ENCODE measurements around the gene RASGEF1B. TPM values are rescaled to one million over a fixed set of nuclear protein-coding genes. Genes with fewer than 3 reads are reported as not detected.

RASGEF1B gene
- total RNA-seq, 1 donor from 2014 or later, result 13.5 TPM

DNA sequence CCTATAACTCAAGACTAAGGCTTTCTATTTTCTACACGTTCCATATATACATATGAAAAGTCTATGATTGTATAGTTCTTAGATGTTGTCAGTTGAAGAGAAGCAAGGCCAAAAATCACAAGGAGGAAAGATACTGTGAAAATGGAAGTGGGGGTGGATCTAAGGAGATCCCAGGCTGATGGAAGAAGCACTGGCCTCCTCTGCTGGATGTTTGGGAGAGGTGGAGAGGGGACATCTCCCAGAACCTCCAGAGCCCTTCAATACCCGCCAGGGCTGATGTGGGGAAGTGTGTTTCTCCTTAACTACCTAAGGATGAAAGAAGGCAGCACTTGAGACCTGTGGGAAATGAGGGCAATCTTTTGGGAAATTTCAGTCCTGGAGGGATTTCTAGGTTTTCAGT lies 67.4 kb downstream of the RASGEF1B start:
- H3K27me3 ChIP-seq, result no peaks in the 10 kb centered on the region
- TF ChIP-seq, protein P1, sequence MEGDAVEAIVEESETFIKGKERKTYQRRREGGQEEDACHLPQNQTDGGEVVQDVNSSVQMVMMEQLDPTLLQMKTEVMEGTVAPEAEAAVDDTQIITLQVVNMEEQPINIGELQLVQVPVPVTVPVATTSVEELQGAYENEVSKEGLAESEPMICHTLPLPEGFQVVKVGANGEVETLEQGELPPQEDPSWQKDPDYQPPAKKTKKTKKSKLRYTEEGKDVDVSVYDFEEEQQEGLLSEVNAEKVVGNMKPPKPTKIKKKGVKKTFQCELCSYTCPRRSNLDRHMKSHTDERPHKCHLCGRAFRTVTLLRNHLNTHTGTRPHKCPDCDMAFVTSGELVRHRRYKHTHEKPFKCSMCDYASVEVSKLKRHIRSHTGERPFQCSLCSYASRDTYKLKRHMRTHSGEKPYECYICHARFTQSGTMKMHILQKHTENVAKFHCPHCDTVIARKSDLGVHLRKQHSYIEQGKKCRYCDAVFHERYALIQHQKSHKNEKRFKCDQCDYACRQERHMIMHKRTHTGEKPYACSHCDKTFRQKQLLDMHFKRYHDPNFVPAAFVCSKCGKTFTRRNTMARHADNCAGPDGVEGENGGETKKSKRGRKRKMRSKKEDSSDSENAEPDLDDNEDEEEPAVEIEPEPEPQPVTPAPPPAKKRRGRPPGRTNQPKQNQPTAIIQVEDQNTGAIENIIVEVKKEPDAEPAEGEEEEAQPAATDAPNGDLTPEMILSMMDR (IDR thresholded peaks at IDR 0.05), result no peak
- TF ChIP-seq POLR2A (IDR thresholded peaks at IDR 0.05) (no peak), POLR2AphosphoS5 (IDR thresholded peaks at IDR 0.05; ENCODE audit: insufficient read depth in 1 of 2, low read depth in 1 of 2) (no peak)
- no peaks in the 10 kb centered on the region for H3K9me3 ChIP-seq
- H3K27ac ChIP-seq, result no peak overlapping the region
- intact Hi-C loops (cut with DNase I), result no loop called here
- H3K4me1 ChIP-seq, result no peaks in the 10 kb centered on the region
- no peak overlapping the region for H3K4me3 ChIP-seq
- H3K36me3 ChIP-seq, result no peaks in the 10 kb centered on the region
- DNase-seq (ENCODE audit: extremely low spot score in 2 of 2), result no peak

DNA sequence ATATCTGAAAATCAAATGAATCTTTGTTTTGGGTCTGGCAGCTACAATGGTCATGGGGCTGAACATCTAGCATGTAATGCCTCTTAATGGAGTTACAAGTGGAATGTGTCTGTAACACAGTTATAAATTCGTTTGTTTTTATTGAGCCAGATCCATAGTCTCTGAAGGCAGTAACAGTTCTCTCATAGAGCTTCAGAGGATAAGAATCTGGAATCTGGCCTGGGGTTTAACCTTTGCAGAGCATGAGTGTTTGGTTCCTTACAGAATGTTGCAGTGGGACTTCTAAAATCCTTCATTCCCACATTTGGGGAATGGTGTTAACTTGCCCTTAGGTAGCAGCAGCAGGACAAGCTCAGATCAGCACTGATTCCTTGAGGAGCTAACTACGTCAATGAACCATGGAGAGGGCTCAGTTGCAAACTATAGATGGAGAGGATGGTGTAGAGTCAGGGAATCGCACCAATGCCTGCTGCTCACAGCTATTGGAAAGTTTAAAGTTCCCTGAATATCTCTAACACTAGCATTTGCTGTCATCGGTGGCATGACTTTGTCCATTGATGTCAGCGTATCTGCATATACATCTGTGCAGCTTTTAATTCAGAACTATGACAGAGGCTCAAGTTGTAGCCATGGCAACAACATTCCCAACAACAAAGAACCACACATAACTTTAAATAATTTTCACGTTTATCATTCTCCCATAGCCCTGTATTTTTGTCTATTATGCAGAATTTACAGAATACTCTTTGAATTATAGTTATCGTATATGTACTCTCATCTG lies 72.2 kb downstream of the RASGEF1B start:
- Histone ChIP-seq H3K27ac (no peak overlapping the region), H3K9me3 (no peaks in the 10 kb centered on the region), H3K27me3 (no peaks in the 10 kb centered on the region), H3K36me3 (no peaks in the 10 kb centered on the region), H3K4me3 (no peak overlapping the region), H3K4me1 (no peaks in the 10 kb centered on the region)
- no peak for DNase-seq (ENCODE audit: extremely low spot score in 2 of 2)
- intact Hi-C loops (cut with DNase I), result no loop called here
- no peak for TF ChIP-seq POLR2AphosphoS5 (IDR thresholded peaks at IDR 0.05; ENCODE audit: insufficient read depth in 1 of 2, low read depth in 1 of 2)
- no peak for TF ChIP-seq POLR2A (IDR thresholded peaks at IDR 0.05)
- TF ChIP-seq, protein P1 (IDR thresholded peaks at IDR 0.05), result no peak

GRCh38 chr4:81398379-81398778 lies 73.3 kb downstream of the RASGEF1B start:
- Histone ChIP-seq H3K9me3 (no peaks in the 10 kb centered on the region), H3K27ac (no peak overlapping the region), H3K27me3 (no peaks in the 10 kb centered on the region), H3K36me3 (no peaks in the 10 kb centered on the region), H3K4me3 (no peak overlapping the region), H3K4me1 (no peaks in the 10 kb centered on the region)
- TF ChIP-seq POLR2AphosphoS5 (IDR thresholded peaks at IDR 0.05; ENCODE audit: insufficient read depth in 1 of 2, low read depth in 1 of 2) (no peak), POLR2A (IDR thresholded peaks at IDR 0.05) (no peak)
- TF ChIP-seq, protein P1 (IDR thresholded peaks at IDR 0.05), result no peak
- no peak for DNase-seq (ENCODE audit: extremely low spot score in 2 of 2)
- intact Hi-C loops (cut with DNase I), result no loop called here

GRCh38 chr4:81397635-81398034 lies 74.1 kb downstream of the RASGEF1B start:
- no peaks in the 10 kb centered on the region for H3K27me3 ChIP-seq
- intact Hi-C loops (cut with DNase I), result no loop called here
- no peak for DNase-seq (ENCODE audit: extremely low spot score in 2 of 2)
- no peak overlapping the region for H3K27ac ChIP-seq
- no peak overlapping the region for H3K4me3 ChIP-seq
- no peaks in the 10 kb centered on the region for H3K36me3 ChIP-seq
- H3K9me3 ChIP-seq, result no peaks in the 10 kb centered on the region
- no peaks in the 10 kb centered on the region for H3K4me1 ChIP-seq
- TF ChIP-seq POLR2AphosphoS5 (IDR thresholded peaks at IDR 0.05; ENCODE audit: insufficient read depth in 1 of 2, low read depth in 1 of 2), result no peak
- TF ChIP-seq, protein P1 (IDR thresholded peaks at IDR 0.05), result no peak
- TF ChIP-seq POLR2A (IDR thresholded peaks at IDR 0.05), result no peak

GRCh38 chr4:81395239-81395638 lies 76.5 kb downstream of the RASGEF1B start:
- intact Hi-C loops (cut with DNase I), result no loop called here
- H3K4me1 ChIP-seq, result no peaks in the 10 kb centered on the region
- no peak for DNase-seq (ENCODE audit: extremely low spot score in 2 of 2)
- no peaks in the 10 kb centered on the region for H3K9me3 ChIP-seq
- no peaks in the 10 kb centered on the region for H3K36me3 ChIP-seq
- TF ChIP-seq POLR2AphosphoS5 (IDR thresholded peaks at IDR 0.05; ENCODE audit: insufficient read depth in 1 of 2, low read depth in 1 of 2) (no peak), POLR2A (IDR thresholded peaks at IDR 0.05) (no peak)
- TF ChIP-seq, protein P1 (IDR thresholded peaks at IDR 0.05), result no peak
- no peaks in the 10 kb centered on the region for H3K27me3 ChIP-seq
- no peak overlapping the region for H3K4me3 ChIP-seq
- H3K27ac ChIP-seq, result no peak overlapping the region

All from vagina (tissue), 2 donors.